ENCODE data around the gene CENPS.

DNA sequence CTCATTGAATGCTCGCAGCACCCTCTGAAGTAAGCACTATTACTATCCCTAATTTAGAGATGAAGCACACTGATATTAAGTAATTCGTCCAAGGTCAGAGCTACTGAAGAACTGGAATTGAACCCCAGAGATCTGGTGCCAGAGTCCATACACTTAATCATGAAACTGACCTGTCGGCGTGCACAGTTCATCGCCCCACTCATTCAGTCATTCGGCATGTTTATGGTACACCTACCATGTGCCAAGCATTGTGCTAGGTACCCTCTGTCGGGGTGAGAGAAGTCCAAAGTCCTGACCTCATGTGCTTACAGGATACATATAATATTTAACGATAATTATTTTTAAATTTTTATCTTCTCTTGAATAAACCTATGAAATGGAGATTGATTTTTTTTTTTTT lies 5.6 kb upstream of the CENPS start:
- TF ChIP-seq, protein P1, sequence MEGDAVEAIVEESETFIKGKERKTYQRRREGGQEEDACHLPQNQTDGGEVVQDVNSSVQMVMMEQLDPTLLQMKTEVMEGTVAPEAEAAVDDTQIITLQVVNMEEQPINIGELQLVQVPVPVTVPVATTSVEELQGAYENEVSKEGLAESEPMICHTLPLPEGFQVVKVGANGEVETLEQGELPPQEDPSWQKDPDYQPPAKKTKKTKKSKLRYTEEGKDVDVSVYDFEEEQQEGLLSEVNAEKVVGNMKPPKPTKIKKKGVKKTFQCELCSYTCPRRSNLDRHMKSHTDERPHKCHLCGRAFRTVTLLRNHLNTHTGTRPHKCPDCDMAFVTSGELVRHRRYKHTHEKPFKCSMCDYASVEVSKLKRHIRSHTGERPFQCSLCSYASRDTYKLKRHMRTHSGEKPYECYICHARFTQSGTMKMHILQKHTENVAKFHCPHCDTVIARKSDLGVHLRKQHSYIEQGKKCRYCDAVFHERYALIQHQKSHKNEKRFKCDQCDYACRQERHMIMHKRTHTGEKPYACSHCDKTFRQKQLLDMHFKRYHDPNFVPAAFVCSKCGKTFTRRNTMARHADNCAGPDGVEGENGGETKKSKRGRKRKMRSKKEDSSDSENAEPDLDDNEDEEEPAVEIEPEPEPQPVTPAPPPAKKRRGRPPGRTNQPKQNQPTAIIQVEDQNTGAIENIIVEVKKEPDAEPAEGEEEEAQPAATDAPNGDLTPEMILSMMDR (IDR thresholded peaks at IDR 0.05) = no peak
- TF ChIP-seq POLR2A (IDR thresholded peaks at IDR 0.05) = no peak
